Neural cell (in vitro differentiated cells): Measurements from ENCODE around the gene APC.

ENCODE experiments used
- EP300 ChIP-seq: fragments of 450-650 bp; conservative IDR thresholded peaks from 2 replicates; pipeline ENCODE4 v1.6.1; 2014; ENCODE audit warnings: antibody characterized with exemption, mild to moderate bottlenecking, moderate library complexity; ENCODE audit not compliant: poor library complexity, severe bottlenecking
- EZH2 ChIP-seq: fragments of 200-600, 300-800 bp; shearing (Covaris generic), sonication (generic); IDR thresholded peaks from 2 replicates; pipeline ENCODE4 v1.6.1; 2014; ENCODE audit warnings: antibody characterized with exemption, low read length, borderline replicate concordance, mild to moderate bottlenecking; ENCODE audit not compliant: insufficient read depth, poor library complexity, severe bottlenecking

DNA sequence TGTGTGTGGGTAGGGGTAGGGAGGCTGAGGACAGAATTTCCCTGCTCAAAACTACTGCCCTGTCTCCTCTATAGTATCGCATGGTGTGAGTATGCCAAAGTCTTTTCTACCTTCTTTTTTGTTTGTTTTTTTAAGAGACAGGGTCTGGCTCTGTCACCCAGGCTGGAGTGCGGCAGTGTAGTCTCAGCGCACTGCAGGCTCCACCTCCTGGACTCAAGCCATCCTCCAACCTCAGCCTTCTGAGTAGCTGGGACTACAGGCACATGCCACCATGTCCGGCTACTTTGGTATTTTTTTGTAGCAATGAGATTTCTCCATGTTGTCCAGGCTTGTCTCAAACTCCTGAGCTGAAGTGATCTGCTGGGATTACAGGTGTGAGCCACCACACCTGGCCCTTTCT lies 125.9 kb downstream of the APC start:
- TF ChIP-seq EP300 = no peak
- no peak for TF ChIP-seq EZH2
